HG02943 (cell line): ENCODE data around the gene FGF19.

Experiments used
- ATAC-seq: cut with Tn5 transposase; IDR thresholded peaks from one replicate; pipeline ENCODE4 v1.9.1; 2021; ENCODE audit warnings: mild to moderate bottlenecking, low read depth, moderate library complexity; ENCODE audit not compliant: unreplicated experiment

FGF19 gene

GRCh38 chr11:69657911-69658625 lies 45.8 kb downstream of the FGF19 start:
- ATAC-seq = no peak

GRCh38 chr11:69657456-69657910 lies 46.3 kb downstream of the FGF19 start:
- no peak for ATAC-seq

DNA sequence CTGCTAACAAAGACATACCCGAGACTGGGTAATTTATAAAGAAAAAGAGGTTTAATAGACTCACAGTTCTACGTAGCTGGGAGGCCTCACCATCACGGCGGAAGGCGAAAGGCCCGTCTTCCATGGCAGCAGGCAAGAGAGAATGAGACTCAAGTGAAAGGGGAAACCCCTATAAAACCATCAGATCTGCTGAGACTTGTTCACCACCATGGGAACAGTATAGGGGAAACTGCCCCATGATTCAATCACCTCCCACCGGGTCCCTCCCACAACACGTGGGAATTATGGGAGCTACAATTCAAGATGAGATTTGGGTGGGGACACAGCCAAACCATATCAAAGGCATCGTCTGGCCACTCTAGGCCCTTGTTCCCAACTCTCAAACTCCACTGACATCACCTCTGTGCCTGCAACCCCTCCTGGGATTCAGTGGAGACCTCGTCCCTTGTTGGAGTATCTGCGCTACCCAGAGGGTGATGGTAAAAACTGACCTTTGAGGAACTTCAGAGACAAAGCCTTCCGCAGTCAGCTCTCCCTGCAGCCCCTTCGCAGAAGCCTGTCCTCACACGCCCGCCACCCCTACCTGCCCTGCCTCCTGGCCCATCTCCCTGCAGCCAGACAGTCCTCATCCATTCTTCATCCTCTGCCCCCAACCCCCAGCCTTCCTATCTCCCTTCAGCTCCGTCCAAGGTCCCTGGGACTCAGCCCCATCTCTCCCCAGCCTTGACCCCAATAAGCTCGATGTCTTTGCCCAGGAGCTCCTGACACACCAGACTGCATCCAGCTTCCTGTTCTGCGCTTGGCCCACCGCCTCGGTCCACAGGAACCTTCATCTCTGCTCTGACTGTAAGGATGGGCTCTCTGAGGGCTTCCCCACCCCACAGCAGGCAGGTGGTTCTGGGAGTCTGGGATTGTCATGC lies 47.0 kb downstream of the FGF19 start:
- ATAC-seq = no peak

DNA sequence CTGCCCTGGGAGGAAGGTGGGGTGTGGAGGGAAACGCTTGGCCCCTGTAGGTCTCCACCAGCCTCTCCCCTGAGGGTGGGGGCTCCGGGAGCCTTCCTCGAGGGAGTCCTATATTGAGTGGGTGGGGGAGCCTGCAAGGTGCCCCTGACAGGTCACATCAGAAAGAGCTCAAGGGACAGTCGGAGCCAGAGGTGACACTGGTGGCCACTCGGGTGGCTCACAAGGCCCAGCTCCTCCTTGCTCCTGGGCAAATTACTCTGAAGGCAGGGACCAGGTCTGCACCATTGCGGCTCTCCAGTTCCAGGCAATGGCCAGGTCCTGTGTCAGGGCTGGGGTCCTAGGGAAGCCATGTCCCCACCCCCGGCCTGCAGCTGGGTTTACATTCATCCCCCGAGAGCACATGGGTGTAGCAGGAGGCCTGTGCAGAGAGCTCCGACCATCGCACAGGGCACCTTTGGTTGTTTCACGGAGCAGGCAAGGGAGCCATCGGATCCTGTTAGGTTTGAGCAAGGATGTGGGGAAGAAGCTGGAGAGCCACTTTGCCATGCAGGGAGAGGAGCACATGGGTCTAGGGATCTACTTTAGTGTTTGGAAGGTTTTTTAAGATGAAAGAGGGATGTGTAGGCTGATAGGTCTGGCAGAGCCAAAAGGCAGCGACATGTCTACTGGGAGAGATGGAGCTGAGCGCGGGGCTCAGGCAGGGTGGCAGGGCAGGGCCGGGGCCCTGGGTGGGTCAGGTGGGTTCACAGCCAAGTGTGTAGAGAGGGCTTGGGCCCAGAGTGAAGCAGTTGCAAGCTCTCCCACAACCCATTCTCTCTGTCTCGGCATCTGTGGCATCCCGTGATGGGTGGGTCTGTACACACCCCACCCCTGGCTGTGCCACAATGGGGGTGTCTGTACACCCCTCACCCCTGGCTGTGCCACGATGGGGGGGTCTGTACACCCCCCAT lies 48.1 kb downstream of the FGF19 start:
- ATAC-seq = no peak

- no peak for ATAC-seq
Measured at GRCh38 chr11:69654660-69655478, 49.0 kb downstream of the FGF19 start.

DNA sequence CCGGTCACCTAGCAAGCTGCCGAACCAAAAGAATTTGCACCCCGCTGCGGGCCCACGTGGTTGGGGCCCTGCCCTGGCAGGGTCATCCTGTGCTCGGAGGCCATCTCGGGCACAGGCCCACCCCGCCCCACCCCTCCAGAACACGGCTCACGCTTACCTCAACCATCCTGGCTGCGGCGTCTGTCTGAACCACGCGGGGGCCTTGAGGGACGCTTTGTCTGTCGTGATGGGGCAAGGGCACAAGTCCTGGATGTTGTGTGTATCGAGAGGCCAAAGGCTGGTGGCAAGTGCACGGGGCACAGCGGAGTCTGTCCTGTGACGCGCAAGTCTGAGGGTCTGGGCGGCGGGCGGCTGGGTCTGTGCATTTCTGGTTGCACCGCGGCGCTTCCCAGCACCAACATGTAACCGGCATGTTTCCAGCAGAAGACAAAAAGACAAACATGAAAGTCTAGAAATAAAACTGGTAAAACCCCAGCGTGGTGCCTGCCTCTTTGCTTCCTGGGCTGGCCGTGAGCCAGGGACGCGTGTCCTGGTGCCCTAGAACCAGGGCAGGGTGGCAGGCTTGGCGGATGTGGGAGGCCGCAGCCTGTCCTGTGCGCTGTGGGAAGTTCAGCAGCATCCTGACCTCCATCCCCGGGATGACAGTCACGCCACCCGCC lies 49.7 kb downstream of the FGF19 start:
- no peak for ATAC-seq

DNA sequence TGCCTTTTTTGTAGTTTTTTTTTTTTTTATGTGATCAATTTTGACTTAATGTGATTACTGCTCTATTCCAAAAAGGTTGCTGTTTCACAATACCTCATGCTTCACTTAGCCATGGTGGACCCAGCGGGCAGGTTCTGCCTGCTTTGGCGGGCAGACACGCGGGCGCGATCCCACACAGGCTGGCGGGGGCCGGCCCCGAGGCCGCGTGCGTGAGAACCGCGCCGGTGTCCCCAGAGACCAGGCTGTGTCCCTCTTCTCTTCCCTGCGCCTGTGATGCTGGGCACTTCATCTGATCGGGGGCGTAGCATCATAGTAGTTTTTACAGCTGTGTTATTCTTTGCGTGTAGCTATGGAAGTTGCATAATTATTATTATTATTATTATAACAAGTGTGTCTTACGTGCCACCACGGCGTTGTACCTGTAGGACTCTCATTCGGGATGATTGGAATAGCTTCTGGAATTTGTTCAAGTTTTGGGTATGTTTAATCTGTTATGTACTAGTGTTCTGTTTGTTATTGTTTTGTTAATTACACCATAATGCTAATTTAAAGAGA lies 50.3 kb downstream of the FGF19 start:
- no peak for ATAC-seq

- ATAC-seq = no peak
Measured at GRCh38 chr11:69652999-69653398, 50.8 kb downstream of the FGF19 start.

- no peak for ATAC-seq
Measured at GRCh38 chr11:69651834-69652620, 51.8 kb downstream of the FGF19 start.

- no peak for ATAC-seq
Measured at GRCh38 chr11:69650832-69651344, 52.9 kb downstream of the FGF19 start.

DNA sequence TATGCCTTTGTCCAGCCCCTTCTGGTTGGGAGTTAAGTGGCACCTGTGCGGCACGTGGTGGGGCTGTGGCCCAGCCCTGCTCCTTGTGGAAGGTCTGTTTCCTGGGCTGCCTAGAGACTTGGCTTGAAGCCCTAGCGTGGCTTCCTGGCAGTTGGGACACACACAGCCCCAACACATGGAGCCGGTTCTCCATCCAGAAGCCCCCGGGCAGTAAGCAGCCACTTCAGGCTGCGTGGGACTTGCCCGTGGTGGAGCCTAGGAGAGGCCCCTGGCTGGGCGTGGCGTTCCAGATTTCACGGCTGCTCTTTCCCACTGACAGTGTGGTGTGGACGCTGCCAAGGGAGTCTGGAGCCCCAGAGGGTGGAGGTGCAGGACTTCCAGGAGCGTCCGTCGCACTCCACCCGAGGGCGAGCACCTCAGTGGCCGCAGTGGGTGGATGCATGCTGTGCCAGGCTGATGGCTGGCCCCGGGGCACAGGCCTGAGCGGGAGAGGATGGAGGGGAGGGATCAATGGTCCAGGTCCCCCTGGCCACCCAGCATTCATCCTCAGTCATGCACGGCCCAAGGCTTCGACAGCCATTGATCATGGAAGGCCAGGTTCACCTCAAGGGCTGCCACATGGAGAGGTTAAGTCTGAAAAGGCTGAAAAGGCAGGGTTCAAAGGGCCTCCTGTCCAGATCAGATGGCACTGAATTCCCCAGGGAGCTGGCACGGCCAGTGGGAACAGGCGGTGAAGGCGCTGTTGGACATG lies 53.6 kb downstream of the FGF19 start:
- no peak for ATAC-seq

GRCh38 chr11:69649576-69649900 lies 54.3 kb downstream of the FGF19 start:
- no peak for ATAC-seq

- ATAC-seq = no peak
Measured at GRCh38 chr11:69648679-69649575, 54.9 kb downstream of the FGF19 start.
